Type B pancreatic cell (in vitro differentiated cells): Measurements from ENCODE around the gene ITPR2. TPM values are rescaled to one million over a fixed set of nuclear protein-coding genes. Genes with fewer than 3 reads are reported as not detected.

Experiments used
- DNase-seq: peaks from one replicate; pipeline ENCODE4 v3.0.0; 2021; ENCODE audit warnings: mixed read lengths; ENCODE audit not compliant: unreplicated experiment; ENCODE audit errors: extremely low spot score
- H3K27ac Mint-ChIP-seq: 2 replicates; pipeline ENCODE4 v1.8.0; 2021; ENCODE audit warnings: mild to moderate bottlenecking, mixed read lengths
- H3K27me3 Mint-ChIP-seq: 2 replicates; pipeline ENCODE4 v1.8.0; 2021; ENCODE audit warnings: mixed read lengths
- H3K36me3 Mint-ChIP-seq: 2 replicates; pipeline ENCODE4 v1.8.0; 2021; ENCODE audit warnings: mixed read lengths
- H3K4me1 Mint-ChIP-seq: one replicate; pipeline ENCODE4 v1.8.0; 2021; ENCODE audit warnings: mixed read lengths; ENCODE audit not compliant: unreplicated experiment
- H3K4me3 Mint-ChIP-seq: 2 replicates; pipeline ENCODE4 v1.8.0; 2021; ENCODE audit warnings: mild to moderate bottlenecking, mixed read lengths
- H3K9me3 Mint-ChIP-seq: 2 replicates; pipeline ENCODE4 v1.8.0; 2021; ENCODE audit warnings: mixed read lengths
- CTCF ChIP-seq: fragments of 200-600 bp; sonication (generic); conservative IDR thresholded peaks from 2 replicates; pipeline ENCODE4 v1.5.0; 2021; ENCODE audit warnings: antibody characterized with exemption, mild to moderate bottlenecking
- total RNA-seq: library from RNA; stranded (reverse); gene quantifications from 2 replicates; pipeline ENCODE4 v1.2.1, GENCODE V29; 2021; ENCODE audit warnings: low replicate concordance

The ITPR2 gene
- total RNA-seq, 1 donor from 2014 or later: 33.7 TPM

DNA sequence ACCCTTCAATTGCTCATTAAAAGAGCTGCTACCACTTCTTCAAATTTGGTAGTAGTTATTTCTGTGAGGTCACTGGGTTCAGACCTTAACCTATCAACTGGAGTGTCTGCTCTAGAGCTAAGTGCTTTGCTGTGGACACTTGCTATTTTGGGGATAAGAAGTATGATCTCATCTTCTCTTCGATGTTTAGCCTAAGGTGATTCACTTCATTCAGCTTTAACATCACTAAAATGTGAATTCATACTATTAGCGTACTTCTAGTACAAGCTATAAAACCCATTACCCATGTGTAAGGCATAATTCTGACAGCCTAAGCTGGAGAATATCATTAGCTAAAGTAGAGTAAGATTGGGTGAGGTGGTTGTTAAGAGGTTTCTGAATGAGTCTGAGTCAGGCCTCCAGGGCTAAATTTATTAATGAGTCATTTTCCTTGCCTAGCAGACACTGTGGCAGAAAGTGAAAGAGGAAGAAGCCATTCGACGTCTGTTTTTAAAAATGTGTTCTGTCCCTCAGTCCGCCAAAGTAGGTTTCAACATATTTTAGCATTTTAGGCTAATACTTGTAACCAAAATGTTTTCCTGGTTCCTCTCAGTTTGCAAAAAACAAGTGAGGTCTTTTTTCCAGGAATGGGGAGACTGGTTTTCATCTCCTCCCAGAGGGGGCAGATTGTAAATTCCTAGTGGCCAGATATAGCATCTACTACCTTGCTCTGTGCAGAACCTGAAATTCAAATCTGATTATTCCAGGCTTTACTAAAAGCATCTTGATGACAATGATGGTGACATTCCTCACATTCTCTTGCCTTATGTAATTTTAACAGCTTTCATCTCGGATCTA, 534.0 kb downstream of the ITPR2 start:
- Mint-ChIP-seq H3K4me3 (peak overlapping the region; percentile 49), H3K36me3 (no peaks in the 10 kb centered on the region), H3K4me1 (no peaks in the 10 kb centered on the region), H3K27me3 (peaks cover 10% of the 10 kb centered on the region), H3K9me3 (no peaks in the 10 kb centered on the region), H3K27ac (peak overlapping the region; percentile 69)
- TF ChIP-seq CTCF: no peak
- DNase-seq: no peak

DNA sequence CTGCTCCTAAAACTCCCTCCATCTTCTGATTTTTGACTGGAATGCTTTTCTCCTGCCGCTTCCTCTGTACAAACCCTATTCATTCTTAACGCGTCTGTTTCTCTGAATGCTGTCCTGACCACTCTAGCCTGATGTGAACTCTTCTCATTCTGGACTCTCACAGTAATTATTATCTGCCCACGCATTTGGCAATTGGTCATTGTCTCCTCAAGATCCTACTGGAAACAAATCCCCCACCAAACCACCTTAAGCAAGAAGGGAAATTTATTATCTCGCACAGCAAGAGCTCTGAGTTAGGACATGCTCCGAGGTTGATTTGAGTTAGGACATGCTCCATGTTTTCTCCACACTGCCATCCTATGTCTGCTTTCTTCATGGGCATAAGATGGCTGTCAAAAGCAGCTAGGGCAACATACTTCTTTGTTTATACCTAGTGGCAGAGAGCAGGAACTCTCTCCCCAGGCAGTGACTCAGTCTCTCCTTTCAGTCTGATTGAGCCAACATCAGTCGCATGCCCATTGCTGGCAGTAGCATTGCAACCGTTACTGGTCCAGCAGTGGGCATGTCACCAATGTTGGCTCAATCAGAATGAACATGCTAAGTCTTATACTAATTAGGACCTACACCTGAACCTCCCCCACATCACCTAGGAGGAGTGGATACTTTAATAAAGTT, 535.5 kb downstream of the ITPR2 start:
- H3K36me3 Mint-ChIP-seq: no peaks in the 10 kb centered on the region
- H3K4me3 Mint-ChIP-seq: no peak overlapping the region
- no peak overlapping the region for H3K27ac Mint-ChIP-seq
- no peaks in the 10 kb centered on the region for H3K4me1 Mint-ChIP-seq
- no peak for DNase-seq
- H3K9me3 Mint-ChIP-seq: no peaks in the 10 kb centered on the region
- H3K27me3 Mint-ChIP-seq: peaks cover 12% of the 10 kb centered on the region
- TF ChIP-seq CTCF: no peak

GRCh38 chr12:26295001-26295400, 538.0 kb downstream of the ITPR2 start:
- no peaks in the 10 kb centered on the region for H3K9me3 Mint-ChIP-seq
- peaks cover 19% of the 10 kb centered on the region for H3K27me3 Mint-ChIP-seq

DNA sequence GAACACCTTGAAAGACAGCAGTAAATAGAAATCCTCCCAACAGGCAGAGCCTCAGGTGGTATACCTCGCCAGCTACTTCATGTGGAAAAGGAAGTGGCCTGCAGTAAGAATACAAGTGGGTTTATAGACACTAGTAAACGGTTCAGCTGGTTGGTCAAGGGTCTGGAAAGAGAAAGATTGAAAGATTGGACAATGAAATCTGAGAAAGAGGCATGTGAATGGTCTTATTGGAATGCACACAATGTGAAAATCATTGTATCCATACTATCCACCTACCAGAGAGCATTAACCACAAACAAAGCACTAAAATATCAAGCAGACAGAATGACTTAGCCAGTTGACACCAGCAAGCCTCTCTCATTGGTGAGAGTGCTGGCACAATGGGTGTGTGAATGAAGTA, 539.4 kb downstream of the ITPR2 start:
- no peaks in the 10 kb centered on the region for H3K9me3 Mint-ChIP-seq
- H3K36me3 Mint-ChIP-seq: no peaks in the 10 kb centered on the region
- H3K4me1 Mint-ChIP-seq: no peaks in the 10 kb centered on the region
- no peak overlapping the region for H3K4me3 Mint-ChIP-seq
- TF ChIP-seq CTCF: no peak
- H3K27me3 Mint-ChIP-seq: peaks cover 20% of the 10 kb centered on the region
- DNase-seq: no peak
- no peak overlapping the region for H3K27ac Mint-ChIP-seq

More at GRCh38 chr12:26295001-26295400, 538.0 kb downstream of the ITPR2 start:
- no peak overlapping the region for H3K4me3 Mint-ChIP-seq
- no peak for DNase-seq
- no peaks in the 10 kb centered on the region for H3K4me1 Mint-ChIP-seq
- H3K27ac Mint-ChIP-seq: no peak overlapping the region
- H3K36me3 Mint-ChIP-seq: no peaks in the 10 kb centered on the region
- TF ChIP-seq CTCF: no peak

DNA sequence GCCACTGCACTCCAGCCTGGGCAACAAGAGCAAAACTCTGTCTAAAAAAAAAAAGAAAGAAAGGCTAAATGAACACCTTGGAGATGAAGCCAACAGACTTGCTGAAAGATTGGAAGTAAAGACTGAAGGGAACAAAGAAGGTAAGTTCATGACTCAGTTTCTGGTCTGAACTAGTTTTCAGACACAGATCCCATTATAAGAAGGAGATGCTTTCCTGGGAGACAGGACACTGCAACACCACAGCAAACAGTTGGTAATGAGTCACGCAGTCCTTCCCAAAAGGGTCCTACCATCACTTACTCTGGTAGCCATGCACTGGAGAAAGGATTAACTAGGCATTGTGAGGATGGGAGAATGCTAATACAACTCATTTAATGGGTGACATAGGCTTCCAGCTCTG, 540.4 kb downstream of the ITPR2 start:
- no peak for DNase-seq
- Mint-ChIP-seq H3K9me3 (no peaks in the 10 kb centered on the region), H3K4me1 (no peaks in the 10 kb centered on the region), H3K27ac (no peak overlapping the region), H3K4me3 (no peak overlapping the region), H3K36me3 (no peaks in the 10 kb centered on the region), H3K27me3 (peaks cover 21% of the 10 kb centered on the region)
- no peak for TF ChIP-seq CTCF
